GM12872 (cell line): ENCODE data around the gene CEP131.

Experiments used
- CTCF ChIP-seq: IDR thresholded peaks from 3 replicates; pipeline ENCODE4 v1.5.1; 2011; ENCODE audit warnings: low read depth, mild to moderate bottlenecking, low read length, moderate library complexity; ENCODE audit not compliant: insufficient read depth

Gene CEP131

DNA sequence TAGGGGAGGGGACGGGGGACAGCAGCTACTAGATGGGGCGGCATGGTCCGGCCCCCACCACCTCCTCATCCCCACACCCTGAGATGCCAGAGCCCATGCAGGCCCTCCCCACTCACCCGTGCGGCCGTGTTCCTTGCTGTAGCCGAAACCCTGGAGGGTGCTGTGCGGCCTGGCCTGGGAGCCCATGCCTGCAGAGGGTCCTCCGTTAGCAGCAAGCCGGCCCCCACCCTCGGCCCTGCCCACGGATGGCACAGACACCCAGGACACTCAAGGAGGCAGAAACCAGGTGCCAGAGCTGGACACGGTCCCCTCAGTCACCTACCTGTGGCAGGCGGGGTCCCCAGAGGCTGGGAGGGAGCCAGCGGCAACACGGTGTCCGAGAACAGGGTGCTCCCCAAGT is 10.6 kb upstream of the CEP131 start:
- no peak for TF ChIP-seq CTCF

DNA sequence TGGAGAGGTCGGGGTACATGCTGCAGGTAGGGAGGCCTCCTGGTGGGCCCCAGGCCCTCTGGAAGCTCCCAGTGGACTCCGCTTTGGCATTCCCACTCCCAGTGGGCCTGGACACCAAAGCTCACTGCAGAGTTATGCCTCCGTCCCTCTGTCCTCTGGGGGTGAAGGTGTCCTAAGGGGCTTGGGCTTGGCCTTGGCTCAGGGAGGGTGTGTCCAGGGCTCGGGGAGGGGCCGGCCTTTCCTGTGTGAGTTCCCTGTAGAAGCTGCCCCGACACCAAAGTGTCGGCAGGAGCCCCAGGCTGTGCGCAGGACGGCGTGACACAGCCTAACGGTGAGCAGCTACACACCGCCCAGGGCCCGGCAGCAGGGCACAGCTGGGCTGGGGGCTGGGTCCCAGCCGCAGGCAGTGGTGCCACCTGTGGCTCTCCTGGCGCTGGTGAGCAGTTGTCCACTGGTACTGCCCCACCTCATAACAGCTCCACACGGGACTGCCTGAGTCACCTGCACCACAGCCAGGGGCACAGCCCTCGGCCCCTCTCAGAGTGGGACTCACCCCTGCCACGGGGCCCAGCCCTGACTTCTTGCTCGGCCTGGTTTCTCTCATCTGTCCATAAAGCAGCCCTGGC is 10.0 kb upstream of the CEP131 start:
- no peak for TF ChIP-seq CTCF

DNA sequence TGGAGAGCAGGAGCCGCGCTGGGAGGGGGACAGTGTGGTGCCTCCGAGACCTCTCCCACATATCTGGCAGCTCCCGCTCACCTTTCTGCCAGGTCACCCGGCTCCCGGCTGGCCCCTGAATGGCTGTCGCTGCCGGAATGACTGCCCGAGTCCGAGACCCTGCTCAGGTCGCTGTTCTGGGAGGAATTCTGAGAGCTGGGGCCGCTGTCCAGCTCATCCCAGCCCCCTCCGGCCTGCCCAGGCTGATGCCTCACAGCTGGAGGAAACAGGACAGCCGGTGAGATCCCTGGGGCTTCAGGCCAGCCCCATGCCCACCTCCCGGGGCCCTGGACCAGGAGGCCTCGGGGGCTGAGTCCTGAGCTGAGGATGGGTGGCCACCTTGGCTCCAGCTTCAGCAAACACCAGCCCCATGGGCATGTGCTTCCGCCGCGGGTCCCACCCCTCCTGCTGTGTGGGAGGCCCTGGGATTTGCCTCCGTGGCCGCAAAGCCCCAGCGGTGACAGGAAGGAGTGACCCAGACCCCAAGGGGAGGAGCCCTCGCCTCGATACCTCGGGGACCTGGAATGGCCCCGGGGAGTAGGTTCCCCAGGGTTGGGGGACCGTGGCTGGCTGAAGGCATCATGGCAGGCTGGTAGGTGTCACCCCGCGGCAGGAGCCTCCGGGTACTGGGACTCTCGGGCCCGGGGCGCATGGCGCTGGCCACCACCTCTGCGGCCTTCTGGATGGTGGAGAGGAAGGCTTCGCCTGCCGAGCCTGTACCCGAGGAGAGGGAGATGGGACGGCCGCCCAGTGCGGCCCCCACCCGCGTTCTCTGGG is 9.2 kb upstream of the CEP131 start:
- TF ChIP-seq CTCF = no peak

DNA sequence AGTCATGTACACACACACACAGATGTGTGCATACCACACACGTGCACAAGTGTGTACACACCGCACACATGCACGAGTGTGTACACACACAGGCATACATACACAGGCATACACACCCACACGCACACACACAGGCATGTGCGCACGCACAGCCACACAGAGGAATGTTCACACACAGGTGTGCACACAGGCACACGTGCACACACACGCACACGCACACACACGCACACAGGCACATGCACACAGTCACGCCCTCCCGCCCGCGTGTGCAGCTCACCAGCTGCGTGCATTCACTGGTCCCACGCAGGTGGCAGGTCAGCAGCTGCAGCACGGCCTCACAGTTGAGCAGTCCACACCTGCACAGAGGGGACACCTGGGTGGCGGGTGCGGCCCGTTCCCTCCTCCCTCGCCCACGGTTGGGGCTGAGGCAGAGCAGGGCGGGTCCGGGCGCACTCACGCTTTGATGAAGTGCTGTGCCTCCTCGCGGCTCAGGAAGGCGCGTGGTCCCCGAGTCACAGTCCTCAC is 8.4 kb upstream of the CEP131 start:
- TF ChIP-seq CTCF = no peak

- peak; percentile 73 for TF ChIP-seq CTCF
Observed at GRCh38 chr17:81230043-81230820, 7.5 kb upstream of the CEP131 start.

DNA sequence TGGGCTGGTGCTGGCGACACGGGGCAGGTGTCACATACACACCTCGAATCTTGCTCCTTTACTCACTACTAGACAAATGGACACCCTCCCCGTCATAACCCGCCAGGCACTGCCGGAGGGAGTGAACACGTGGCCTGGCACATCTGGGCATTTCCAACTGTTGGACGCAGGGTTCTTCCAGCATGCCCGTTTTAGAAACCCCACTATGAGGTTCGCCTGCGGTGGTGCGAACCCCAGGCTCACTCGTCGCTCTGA is 6.8 kb upstream of the CEP131 start:
- TF ChIP-seq CTCF = no peak
